GM12892 (cell line): ENCODE results near the gene VTI1B.

Experiments used
- POLR2A ChIP-seq: IDR thresholded peaks from 2 replicates; pipeline ENCODE4 v1.6.1; 2011; ENCODE audit warnings: low read depth, low read length, control low read depth
- POLR2AphosphoS5 ChIP-seq: IDR thresholded peaks from 2 replicates; pipeline ENCODE4 v1.6.1; 2011; ENCODE audit warnings: low read depth, low read length, control low read depth

DNA sequence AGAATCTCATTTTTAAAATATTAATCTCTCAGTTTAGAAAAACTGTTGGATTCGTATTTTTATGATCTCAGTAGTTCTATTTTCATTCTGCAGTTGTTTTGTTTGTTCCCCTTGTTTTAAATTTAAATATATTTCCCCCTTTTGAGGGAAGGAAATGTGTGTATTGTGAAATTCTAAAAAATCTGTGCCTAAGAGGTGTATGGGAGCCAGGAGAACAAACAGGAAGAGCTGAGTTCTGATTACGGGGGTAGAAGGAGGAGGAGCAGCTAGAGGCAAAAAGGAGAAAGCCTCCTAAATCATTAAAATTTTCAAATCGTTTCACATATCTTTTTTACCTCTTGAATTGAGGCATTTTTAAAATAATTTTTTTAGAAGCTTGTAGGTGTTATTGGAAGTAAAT lies 29.6 kb upstream of the VTI1B start:
- TF ChIP-seq POLR2A (no peak), POLR2AphosphoS5 (no peak)
